Muscle of leg (tissue), 9 donors: ENCODE measurements around the gene PLLP. TPM values are rescaled to one million over a fixed set of nuclear protein-coding genes. Genes with fewer than 3 reads are reported as not detected.

Source experiments
- polyA plus RNA-seq, 8 donors: library from polyadenylated mRNA; unstranded; fragments of 120-200 nt; gene quantifications; one replicate each; pipeline versions ENCODE4 v1.2.1 to v1.2.3, GENCODE V29; 2013; ENCODE audit warnings: inconsistent platforms in 1 of 8, low replicate concordance in 1 of 8; ENCODE audit not compliant: insufficient read length in 8 of 8, insufficient read depth in 1 of 8
- total RNA-seq: library from RNA; stranded (reverse); fragments of 120-200 nt; gene quantifications from one replicate; pipeline ENCODE4 v1.2.4, GENCODE V29; 2013

PLLP gene
- total and polyA plus RNA-seq, 9 donors = 0.40 to 9.6 (median 1.9) TPM

Other genes starting within 250 kb of the PLLP start
- gene CPNE2, start 192.1 kb downstream of the PLLP start, total RNA-seq = 14.8 TPM
- gene CPNE2, start 192.1 kb downstream of the PLLP start, polyA plus RNA-seq = 10 to 100 TPM; 20.9 to 34.2 (median 28.8) TPM
- 40.9 TPM for gene PSME3IP1, start 98.6 kb downstream of the PLLP start, total RNA-seq
- gene PSME3IP1, start 98.6 kb downstream of the PLLP start, polyA plus RNA-seq = 10 to 100 TPM; 54.0 to 64.2 (median 57.9) TPM
- gene RSPRY1, start 98.3 kb downstream of the PLLP start, total RNA-seq = 30.1 TPM
- 10 to 100 TPM; 18.9 to 33.6 (median 24.0) TPM for gene RSPRY1, start 98.3 kb downstream of the PLLP start, polyA plus RNA-seq
- 43.5 TPM for gene ARL2BP, start 39.4 kb downstream of the PLLP start, total RNA-seq
- gene ARL2BP, start 39.4 kb downstream of the PLLP start, polyA plus RNA-seq = 10 to 100 TPM; 38.4 to 59.4 (median 46.2) TPM
- gene CCL22, start 74.1 kb upstream of the PLLP start, total RNA-seq = not detected
- gene CCL22, start 74.1 kb upstream of the PLLP start, polyA plus RNA-seq = under 1 TPM in 4 of 8 donors, not detected in 4; 0.06 to 0.19 (median 0.10) TPM
- gene CX3CL1, start 87.8 kb upstream of the PLLP start, total RNA-seq = 2.5 TPM
- gene CX3CL1, start 87.8 kb upstream of the PLLP start, polyA plus RNA-seq = 1 to 10 TPM; 2.9 to 7.0 (median 5.1) TPM
- not detected for gene CCL17, start 120.1 kb upstream of the PLLP start, total RNA-seq
- not detected for gene CCL17, start 120.1 kb upstream of the PLLP start, polyA plus RNA-seq
- gene CIAPIN1, start 162.7 kb upstream of the PLLP start, total RNA-seq = 45.8 TPM
- gene CIAPIN1, start 162.7 kb upstream of the PLLP start, polyA plus RNA-seq = 10 to 100 TPM; 56.9 to 65.8 (median 60.8) TPM
- 68.8 TPM for gene COQ9, start 162.8 kb upstream of the PLLP start, total RNA-seq
- gene COQ9, start 162.8 kb upstream of the PLLP start, polyA plus RNA-seq = 10 to 100 TPM; 57.0 to 75.0 (median 66.2) TPM
- gene POLR2C, start 178.0 kb upstream of the PLLP start, total RNA-seq = 55.6 TPM
- gene POLR2C, start 178.0 kb upstream of the PLLP start, polyA plus RNA-seq = 10 to 100 TPM; 44.3 to 56.7 (median 48.2) TPM
- gene DOK4, start 201.8 kb upstream of the PLLP start, total RNA-seq = 8.2 TPM
- gene DOK4, start 201.8 kb upstream of the PLLP start, polyA plus RNA-seq = 10 to 100 TPM in 6 of 8 donors, 1 to 10 TPM in 2; 6.8 to 14.9 (median 11.4) TPM